H1 (cell line): ENCODE results near the gene FGGY. TPM values are rescaled to one million over a fixed set of nuclear protein-coding genes. Genes with fewer than 3 reads are reported as not detected.

Experiments used
- ATF2 ChIP-seq: IDR thresholded peaks from 2 replicates; pipeline ENCODE4 v1.6.1; 2012; ENCODE audit warnings: low read length, inconsistent platforms
- EZH2 ChIP-seq: fragments of 200-600 bp; sonication (generic); IDR thresholded peaks from 2 replicates; pipeline ENCODE4 v1.7.1; 2012; ENCODE audit warnings: low read depth, mild to moderate bottlenecking, moderate library complexity, low read length, inconsistent platforms; ENCODE audit not compliant: severe bottlenecking
- GABPA ChIP-seq: IDR thresholded peaks from 2 replicates; pipeline ENCODE4 v1.6.1; 2011; ENCODE audit warnings: mild to moderate bottlenecking, low read length, moderate library complexity, borderline replicate concordance; ENCODE audit not compliant: insufficient read depth
- GTF2F1 ChIP-seq: IDR thresholded peaks from 2 replicates; pipeline ENCODE4 v1.6.1; 2012; ENCODE audit warnings: low read depth, low read length, improper control_type of control experiment, borderline replicate concordance
- KDM4A ChIP-seq: IDR thresholded peaks from one replicate; pipeline ENCODE4 v1.7.1; 2012; ENCODE audit warnings: low read depth, mild to moderate bottlenecking, moderate library complexity, low read length, inconsistent platforms; ENCODE audit not compliant: severe bottlenecking
- SIN3A ChIP-seq, 2 experiments: IDR thresholded peaks in 1 of 2; conservative IDR thresholded peaks in 1 of 2; 2 replicates each; pipeline ENCODE4 v1.6.1; 2011 to 2012; ENCODE audit warnings: low read length in 2 of 2, improper control_type of control experiment in 1 of 2, low read depth in 1 of 2, mild to moderate bottlenecking in 1 of 2
- SRF ChIP-seq: IDR thresholded peaks from 2 replicates; pipeline ENCODE4 v1.6.1; 2011; ENCODE audit warnings: mild to moderate bottlenecking, low read depth, low read length, moderate library complexity
- polyA plus RNA-seq, 7 experiments: library from polyadenylated mRNA; depleted of rRNA in 3 of 7; stranded (reverse) in 5 of 7; unstranded in 2 of 7; fragments of >200 nt in 5 of 7; fragments of 200-250 nt in 2 of 7; gene quantifications; 1 replicate in 5 of 7; 2 replicates in 1 of 7; 4 replicates in 1 of 7; pipeline versions ENCODE4 v1.2.1 to v1.2.3, GENCODE V29; 2011 to 2013; ENCODE audit warnings: missing spikeins in 2 of 7, mixed read lengths in 2 of 7
- total RNA-seq: library from RNA; stranded (reverse); fragmentation: NEBNext Ultra II Directional; extraction: Animal tissue kit (Norgen Biotek cat#: 25700); gene quantifications from 2 replicates; pipeline ENCODE4 v1.2.1, GENCODE V29; 2021
- TF ChIP-seq, protein P1 (sequence below): fragments of 300-600 bp; sonication (generic); IDR thresholded peaks from 2 replicates; pipeline ENCODE4 v1.7.1; 2012; ENCODE audit warnings: low read length, moderate library complexity, mild to moderate bottlenecking, inconsistent platforms; ENCODE audit not compliant: insufficient replicate concordance

Gene FGGY
- total and polyA plus RNA-seq, 2 of the 8 experiments (the other 6 are each of a cell fraction or from before 2014, with no cell fraction given) = 10.3 to 12.5 TPM

DNA sequence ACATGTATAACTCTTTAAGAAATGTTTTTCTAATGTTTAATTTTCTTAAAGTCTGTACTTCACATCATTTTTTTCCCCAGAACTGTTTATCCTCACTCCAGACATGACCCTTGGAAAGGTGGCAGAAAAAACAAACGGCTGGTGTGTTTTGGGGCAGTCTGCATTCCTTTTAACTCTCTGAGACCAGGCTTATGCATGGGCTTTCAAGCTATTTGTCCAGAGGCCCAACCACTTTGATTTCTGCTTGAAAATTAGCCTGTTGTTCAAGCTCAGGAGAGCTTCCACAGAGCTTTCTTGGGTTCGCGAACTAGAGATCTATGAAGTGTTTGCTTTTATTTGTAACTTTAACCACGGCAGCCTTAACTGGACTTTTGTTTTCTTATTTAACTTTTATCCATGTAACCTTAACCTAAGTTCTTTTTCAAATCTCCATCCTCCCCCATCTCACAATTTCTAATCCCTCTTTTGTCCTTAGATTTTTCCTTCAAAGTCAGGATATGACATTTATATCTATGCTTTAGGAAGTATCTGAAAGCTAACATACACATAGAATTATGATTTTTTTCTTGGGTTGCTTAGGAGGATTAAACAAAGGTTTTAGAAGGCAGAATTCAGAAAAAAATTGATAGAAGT, 111.8 kb downstream of the FGGY start (continued):
- TF ChIP-seq, protein P1, sequence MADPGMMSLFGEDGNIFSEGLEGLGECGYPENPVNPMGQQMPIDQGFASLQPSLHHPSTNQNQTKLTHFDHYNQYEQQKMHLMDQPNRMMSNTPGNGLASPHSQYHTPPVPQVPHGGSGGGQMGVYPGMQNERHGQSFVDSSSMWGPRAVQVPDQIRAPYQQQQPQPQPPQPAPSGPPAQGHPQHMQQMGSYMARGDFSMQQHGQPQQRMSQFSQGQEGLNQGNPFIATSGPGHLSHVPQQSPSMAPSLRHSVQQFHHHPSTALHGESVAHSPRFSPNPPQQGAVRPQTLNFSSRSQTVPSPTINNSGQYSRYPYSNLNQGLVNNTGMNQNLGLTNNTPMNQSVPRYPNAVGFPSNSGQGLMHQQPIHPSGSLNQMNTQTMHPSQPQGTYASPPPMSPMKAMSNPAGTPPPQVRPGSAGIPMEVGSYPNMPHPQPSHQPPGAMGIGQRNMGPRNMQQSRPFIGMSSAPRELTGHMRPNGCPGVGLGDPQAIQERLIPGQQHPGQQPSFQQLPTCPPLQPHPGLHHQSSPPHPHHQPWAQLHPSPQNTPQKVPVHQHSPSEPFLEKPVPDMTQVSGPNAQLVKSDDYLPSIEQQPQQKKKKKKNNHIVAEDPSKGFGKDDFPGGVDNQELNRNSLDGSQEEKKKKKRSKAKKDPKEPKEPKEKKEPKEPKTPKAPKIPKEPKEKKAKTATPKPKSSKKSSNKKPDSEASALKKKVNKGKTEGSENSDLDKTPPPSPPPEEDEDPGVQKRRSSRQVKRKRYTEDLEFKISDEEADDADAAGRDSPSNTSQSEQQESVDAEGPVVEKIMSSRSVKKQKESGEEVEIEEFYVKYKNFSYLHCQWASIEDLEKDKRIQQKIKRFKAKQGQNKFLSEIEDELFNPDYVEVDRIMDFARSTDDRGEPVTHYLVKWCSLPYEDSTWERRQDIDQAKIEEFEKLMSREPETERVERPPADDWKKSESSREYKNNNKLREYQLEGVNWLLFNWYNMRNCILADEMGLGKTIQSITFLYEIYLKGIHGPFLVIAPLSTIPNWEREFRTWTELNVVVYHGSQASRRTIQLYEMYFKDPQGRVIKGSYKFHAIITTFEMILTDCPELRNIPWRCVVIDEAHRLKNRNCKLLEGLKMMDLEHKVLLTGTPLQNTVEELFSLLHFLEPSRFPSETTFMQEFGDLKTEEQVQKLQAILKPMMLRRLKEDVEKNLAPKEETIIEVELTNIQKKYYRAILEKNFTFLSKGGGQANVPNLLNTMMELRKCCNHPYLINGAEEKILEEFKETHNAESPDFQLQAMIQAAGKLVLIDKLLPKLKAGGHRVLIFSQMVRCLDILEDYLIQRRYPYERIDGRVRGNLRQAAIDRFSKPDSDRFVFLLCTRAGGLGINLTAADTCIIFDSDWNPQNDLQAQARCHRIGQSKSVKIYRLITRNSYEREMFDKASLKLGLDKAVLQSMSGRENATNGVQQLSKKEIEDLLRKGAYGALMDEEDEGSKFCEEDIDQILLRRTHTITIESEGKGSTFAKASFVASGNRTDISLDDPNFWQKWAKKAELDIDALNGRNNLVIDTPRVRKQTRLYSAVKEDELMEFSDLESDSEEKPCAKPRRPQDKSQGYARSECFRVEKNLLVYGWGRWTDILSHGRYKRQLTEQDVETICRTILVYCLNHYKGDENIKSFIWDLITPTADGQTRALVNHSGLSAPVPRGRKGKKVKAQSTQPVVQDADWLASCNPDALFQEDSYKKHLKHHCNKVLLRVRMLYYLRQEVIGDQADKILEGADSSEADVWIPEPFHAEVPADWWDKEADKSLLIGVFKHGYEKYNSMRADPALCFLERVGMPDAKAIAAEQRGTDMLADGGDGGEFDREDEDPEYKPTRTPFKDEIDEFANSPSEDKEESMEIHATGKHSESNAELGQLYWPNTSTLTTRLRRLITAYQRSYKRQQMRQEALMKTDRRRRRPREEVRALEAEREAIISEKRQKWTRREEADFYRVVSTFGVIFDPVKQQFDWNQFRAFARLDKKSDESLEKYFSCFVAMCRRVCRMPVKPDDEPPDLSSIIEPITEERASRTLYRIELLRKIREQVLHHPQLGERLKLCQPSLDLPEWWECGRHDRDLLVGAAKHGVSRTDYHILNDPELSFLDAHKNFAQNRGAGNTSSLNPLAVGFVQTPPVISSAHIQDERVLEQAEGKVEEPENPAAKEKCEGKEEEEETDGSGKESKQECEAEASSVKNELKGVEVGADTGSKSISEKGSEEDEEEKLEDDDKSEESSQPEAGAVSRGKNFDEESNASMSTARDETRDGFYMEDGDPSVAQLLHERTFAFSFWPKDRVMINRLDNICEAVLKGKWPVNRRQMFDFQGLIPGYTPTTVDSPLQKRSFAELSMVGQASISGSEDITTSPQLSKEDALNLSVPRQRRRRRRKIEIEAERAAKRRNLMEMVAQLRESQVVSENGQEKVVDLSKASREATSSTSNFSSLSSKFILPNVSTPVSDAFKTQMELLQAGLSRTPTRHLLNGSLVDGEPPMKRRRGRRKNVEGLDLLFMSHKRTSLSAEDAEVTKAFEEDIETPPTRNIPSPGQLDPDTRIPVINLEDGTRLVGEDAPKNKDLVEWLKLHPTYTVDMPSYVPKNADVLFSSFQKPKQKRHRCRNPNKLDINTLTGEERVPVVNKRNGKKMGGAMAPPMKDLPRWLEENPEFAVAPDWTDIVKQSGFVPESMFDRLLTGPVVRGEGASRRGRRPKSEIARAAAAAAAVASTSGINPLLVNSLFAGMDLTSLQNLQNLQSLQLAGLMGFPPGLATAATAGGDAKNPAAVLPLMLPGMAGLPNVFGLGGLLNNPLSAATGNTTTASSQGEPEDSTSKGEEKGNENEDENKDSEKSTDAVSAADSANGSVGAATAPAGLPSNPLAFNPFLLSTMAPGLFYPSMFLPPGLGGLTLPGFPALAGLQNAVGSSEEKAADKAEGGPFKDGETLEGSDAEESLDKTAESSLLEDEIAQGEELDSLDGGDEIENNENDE = no peak
- TF ChIP-seq GTF2F1 (no peak), ATF2 (no peak), SRF (no peak), KDM4A (no peak), GABPA (no peak), EZH2 (no peak), SIN3A (conservative IDR thresholded peaks at IDR 0.05 in 1 of 2, IDR thresholded peaks at IDR 0.05 in 1 of 2; ENCODE audit: low read depth in 1 of 2, low read length in 2 of 2) (no peak)
